NB4 (cell line): Measurements from ENCODE around the gene SLC15A5.

Experiments
- TF ChIP-seq, protein P1 (sequence below): IDR thresholded peaks from 2 replicates; pipeline ENCODE4 v1.6.1; 2011; ENCODE audit warnings: low read depth, low read length
- TF ChIP-seq, protein P2 (sequence below): IDR thresholded peaks from one replicate; pipeline ENCODE4 v1.5.1; 2012; ENCODE audit warnings: low read depth, low read length

DNA sequence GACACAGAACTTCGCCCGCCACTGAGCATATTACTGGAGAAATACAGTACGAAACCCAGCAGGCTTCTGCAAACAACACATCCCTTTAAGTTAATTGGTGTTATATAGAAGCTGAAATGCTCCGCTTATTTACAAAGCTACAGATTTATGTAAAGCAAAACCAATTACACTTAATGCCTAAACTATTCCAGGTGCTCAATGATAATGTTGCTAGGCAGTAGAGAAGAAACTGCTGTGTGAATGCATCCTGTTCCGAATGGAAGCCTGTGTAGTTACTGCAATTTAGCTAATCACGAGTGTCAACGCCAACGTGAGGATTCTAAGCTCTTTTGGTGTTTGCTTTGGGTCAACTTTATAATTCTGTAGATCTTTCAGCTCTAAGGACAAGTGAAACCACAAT lies 89.8 kb downstream of the SLC15A5 start:
- TF ChIP-seq, protein P1, sequence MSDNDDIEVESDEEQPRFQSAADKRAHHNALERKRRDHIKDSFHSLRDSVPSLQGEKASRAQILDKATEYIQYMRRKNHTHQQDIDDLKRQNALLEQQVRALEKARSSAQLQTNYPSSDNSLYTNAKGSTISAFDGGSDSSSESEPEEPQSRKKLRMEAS: no peak
- TF ChIP-seq, protein P2, sequence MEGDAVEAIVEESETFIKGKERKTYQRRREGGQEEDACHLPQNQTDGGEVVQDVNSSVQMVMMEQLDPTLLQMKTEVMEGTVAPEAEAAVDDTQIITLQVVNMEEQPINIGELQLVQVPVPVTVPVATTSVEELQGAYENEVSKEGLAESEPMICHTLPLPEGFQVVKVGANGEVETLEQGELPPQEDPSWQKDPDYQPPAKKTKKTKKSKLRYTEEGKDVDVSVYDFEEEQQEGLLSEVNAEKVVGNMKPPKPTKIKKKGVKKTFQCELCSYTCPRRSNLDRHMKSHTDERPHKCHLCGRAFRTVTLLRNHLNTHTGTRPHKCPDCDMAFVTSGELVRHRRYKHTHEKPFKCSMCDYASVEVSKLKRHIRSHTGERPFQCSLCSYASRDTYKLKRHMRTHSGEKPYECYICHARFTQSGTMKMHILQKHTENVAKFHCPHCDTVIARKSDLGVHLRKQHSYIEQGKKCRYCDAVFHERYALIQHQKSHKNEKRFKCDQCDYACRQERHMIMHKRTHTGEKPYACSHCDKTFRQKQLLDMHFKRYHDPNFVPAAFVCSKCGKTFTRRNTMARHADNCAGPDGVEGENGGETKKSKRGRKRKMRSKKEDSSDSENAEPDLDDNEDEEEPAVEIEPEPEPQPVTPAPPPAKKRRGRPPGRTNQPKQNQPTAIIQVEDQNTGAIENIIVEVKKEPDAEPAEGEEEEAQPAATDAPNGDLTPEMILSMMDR: no peak
